Neural progenitor cell (in vitro differentiated cells): ENCODE measurements around the gene GFY. TPM values are rescaled to one million over a fixed set of nuclear protein-coding genes. Genes with fewer than 3 reads are reported as not detected.

Experiments
- DNase-seq: peaks from one replicate; pipeline ENCODE4 v3.0.0-alpha.2; 2016; ENCODE audit warnings: low spot score
- H2AFZ ChIP-seq: fragments of 200-600 bp; sonication (generic); replicated peaks from 2 replicates; pipeline ENCODE4 v1.6.1; 2016; ENCODE audit warnings: antibody characterized with exemption
- H3F3A ChIP-seq: fragments of 200-600 bp; sonication (generic); 2 replicates; pipeline ENCODE4 v1.6.1; 2016; ENCODE audit warnings: antibody characterized with exemption, low read depth
- H3K27ac ChIP-seq: fragments of 200-600 bp; sonication (generic); 2 replicates; pipeline ENCODE4 v1.5.1; 2016; ENCODE audit warnings: mild to moderate bottlenecking
- H3K27me3 ChIP-seq: fragments of 200-600 bp; sonication (generic); 2 replicates; pipeline ENCODE4 v1.6.1; 2016; ENCODE audit warnings: mild to moderate bottlenecking, moderate library complexity
- H3K36me3 ChIP-seq: fragments of 200-600 bp; sonication (generic); 2 replicates; pipeline ENCODE4 v1.5.1; 2016
- H3K4me1 ChIP-seq: fragments of 200-600 bp; sonication (generic); 2 replicates; pipeline ENCODE4 v1.6.1; 2016; ENCODE audit warnings: mixed run types
- H3K4me2 ChIP-seq: fragments of 200-600 bp; sonication (generic); 2 replicates; pipeline ENCODE4 v1.6.1; 2016
- H3K4me3 ChIP-seq: fragments of 200-600 bp; sonication (generic); 2 replicates; pipeline ENCODE4 v1.5.1; 2016
- H3K79me2 ChIP-seq: fragments of 200-600 bp; sonication (generic); 2 replicates; pipeline ENCODE4 v1.6.1; 2016; ENCODE audit warnings: low read depth
- H3K9ac ChIP-seq: fragments of 200-600 bp; sonication (generic); 2 replicates; pipeline ENCODE4 v1.6.1; 2016
- H3K9me3 ChIP-seq: fragments of 200-600 bp; sonication (generic); 2 replicates; pipeline ENCODE4 v1.5.1; 2016; ENCODE audit warnings: low read depth
- H4K20me1 ChIP-seq: fragments of 200-600 bp; sonication (generic); 2 replicates; pipeline ENCODE4 v1.6.1; 2016; ENCODE audit warnings: low read depth
- H3K27ac Mint-ChIP-seq: 3 replicates; pipeline ENCODE4 v1.8.0; 2021; ENCODE audit warnings: mixed read lengths
- H3K27me3 Mint-ChIP-seq: 2 replicates; pipeline ENCODE4 v1.8.0; 2022; ENCODE audit warnings: low read depth, mild to moderate bottlenecking, inconsistent platforms, moderate library complexity, mixed read lengths; ENCODE audit not compliant: insufficient read depth
- H3K36me3 Mint-ChIP-seq: 3 replicates; pipeline ENCODE4 v1.8.0; 2021; ENCODE audit warnings: mixed read lengths
- H3K4me1 Mint-ChIP-seq: 3 replicates; pipeline ENCODE4 v1.8.0; 2021; ENCODE audit warnings: mixed read lengths
- H3K4me3 Mint-ChIP-seq: 3 replicates; pipeline ENCODE4 v1.8.0; 2021; ENCODE audit warnings: mild to moderate bottlenecking, moderate library complexity, mixed read lengths
- H3K9me3 Mint-ChIP-seq: 3 replicates; pipeline ENCODE4 v1.8.0; 2020; ENCODE audit warnings: mixed read lengths
- EZH2 ChIP-seq: fragments of 200-600 bp; sonication (generic); IDR thresholded peaks from 2 replicates; pipeline ENCODE4 v1.6.1; 2017; ENCODE audit warnings: antibody characterized with exemption, mild to moderate bottlenecking, moderate library complexity
- EZH2phosphoT487 ChIP-seq: fragments of 200-600 bp; sonication (generic); IDR thresholded peaks from 2 replicates; pipeline ENCODE4 v1.6.1; 2017; ENCODE audit warnings: antibody characterized with exemption
- total RNA-seq: library from RNA; depleted of rRNA; stranded (reverse); fragments of >200 nt; gene quantifications from 2 replicates; pipeline ENCODE4 v1.2.3, GENCODE V29; 2015; ENCODE audit warnings: low replicate concordance
- TF ChIP-seq, protein P1 (sequence below): fragments of 200-600 bp; sonication (generic); IDR thresholded peaks from 2 replicates; pipeline ENCODE4 v1.5.1; 2017; ENCODE audit warnings: antibody characterized with exemption, mild to moderate bottlenecking

Gene GFY
- total RNA-seq, 1 donor from 2014 or later, result not detected

- H3K4me1 ChIP-seq, result peaks cover 10% of the 10 kb centered on the region
- Mint-ChIP-seq H3K4me1 (peaks cover 10% of the 10 kb centered on the region), H3K9me3 (no peaks in the 10 kb centered on the region), H3K36me3 (peaks cover 4% of the 10 kb centered on the region), H3K4me3 (peak within 1 kb of the TSS; percentile 52), H3K27ac (no peak within 1 kb of the TSS), H3K27me3 (peaks cover 9% of the 10 kb centered on the region)
- no peak within 1 kb of the TSS for H3K9ac ChIP-seq
- peak; percentile 69 for DNase-seq
- peak within 1 kb of the TSS; percentile 87 for H2AFZ ChIP-seq
- H4K20me1 ChIP-seq, result no peaks in the 10 kb centered on the region
- H3K4me3 ChIP-seq, result peak within 1 kb of the TSS; percentile 39
- TF ChIP-seq EZH2phosphoT487 (no peak), EZH2 (no peak)
- TF ChIP-seq, protein P1, sequence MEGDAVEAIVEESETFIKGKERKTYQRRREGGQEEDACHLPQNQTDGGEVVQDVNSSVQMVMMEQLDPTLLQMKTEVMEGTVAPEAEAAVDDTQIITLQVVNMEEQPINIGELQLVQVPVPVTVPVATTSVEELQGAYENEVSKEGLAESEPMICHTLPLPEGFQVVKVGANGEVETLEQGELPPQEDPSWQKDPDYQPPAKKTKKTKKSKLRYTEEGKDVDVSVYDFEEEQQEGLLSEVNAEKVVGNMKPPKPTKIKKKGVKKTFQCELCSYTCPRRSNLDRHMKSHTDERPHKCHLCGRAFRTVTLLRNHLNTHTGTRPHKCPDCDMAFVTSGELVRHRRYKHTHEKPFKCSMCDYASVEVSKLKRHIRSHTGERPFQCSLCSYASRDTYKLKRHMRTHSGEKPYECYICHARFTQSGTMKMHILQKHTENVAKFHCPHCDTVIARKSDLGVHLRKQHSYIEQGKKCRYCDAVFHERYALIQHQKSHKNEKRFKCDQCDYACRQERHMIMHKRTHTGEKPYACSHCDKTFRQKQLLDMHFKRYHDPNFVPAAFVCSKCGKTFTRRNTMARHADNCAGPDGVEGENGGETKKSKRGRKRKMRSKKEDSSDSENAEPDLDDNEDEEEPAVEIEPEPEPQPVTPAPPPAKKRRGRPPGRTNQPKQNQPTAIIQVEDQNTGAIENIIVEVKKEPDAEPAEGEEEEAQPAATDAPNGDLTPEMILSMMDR, result peak; percentile 98
- peaks cover 14% of the 10 kb centered on the region for H3K27me3 ChIP-seq
- H3F3A ChIP-seq, result peaks cover 36% of the 10 kb centered on the region
- peak within 1 kb of the TSS; percentile 67 for H3K4me2 ChIP-seq
- no peak within 1 kb of the TSS for H3K27ac ChIP-seq
- no peaks in the 10 kb centered on the region for H3K79me2 ChIP-seq
- no peaks in the 10 kb centered on the region for H3K36me3 ChIP-seq
- H3K9me3 ChIP-seq, result no peaks in the 10 kb centered on the region
These were observed 48.8 kb downstream of the GFY start, which contains the start of gene FLT3LG for GRCh38 chr19:49473868-49474541. Gene FLT3LG, plus strand, starts transcription at chr19:49474215. Its CDS starts 425 bp downstream, at chr19:49474640.

- no peak overlapping the region for H3K27ac ChIP-seq
- H3K9ac ChIP-seq, result no peak overlapping the region
- H4K20me1 ChIP-seq, result no peaks in the 10 kb centered on the region
- no peaks in the 10 kb centered on the region for H3K79me2 ChIP-seq
- peaks cover 7% of the 10 kb centered on the region for H3K4me1 ChIP-seq
- Mint-ChIP-seq H3K4me1 (peaks cover 8% of the 10 kb centered on the region), H3K27me3 (peaks cover 8% of the 10 kb centered on the region), H3K36me3 (peaks cover 2% of the 10 kb centered on the region), H3K4me3 (no peak overlapping the region), H3K27ac (no peak overlapping the region), H3K9me3 (no peaks in the 10 kb centered on the region)
- DNase-seq, result no peak
- TF ChIP-seq EZH2 (no peak), EZH2phosphoT487 (no peak)
- TF ChIP-seq, protein P1, result no peak
- peaks cover 14% of the 10 kb centered on the region for H3K27me3 ChIP-seq
- H3K36me3 ChIP-seq, result no peaks in the 10 kb centered on the region
- peak overlapping the region; percentile 87 for H2AFZ ChIP-seq
- H3K4me2 ChIP-seq, result peak overlapping the region; percentile 67
- H3K9me3 ChIP-seq, result no peaks in the 10 kb centered on the region
- peaks cover 32% of the 10 kb centered on the region for H3F3A ChIP-seq
- peak overlapping the region; percentile 39 for H3K4me3 ChIP-seq
These were observed 49.3 kb downstream of the GFY start for GRCh38 chr19:49474542-49474924.

DNA sequence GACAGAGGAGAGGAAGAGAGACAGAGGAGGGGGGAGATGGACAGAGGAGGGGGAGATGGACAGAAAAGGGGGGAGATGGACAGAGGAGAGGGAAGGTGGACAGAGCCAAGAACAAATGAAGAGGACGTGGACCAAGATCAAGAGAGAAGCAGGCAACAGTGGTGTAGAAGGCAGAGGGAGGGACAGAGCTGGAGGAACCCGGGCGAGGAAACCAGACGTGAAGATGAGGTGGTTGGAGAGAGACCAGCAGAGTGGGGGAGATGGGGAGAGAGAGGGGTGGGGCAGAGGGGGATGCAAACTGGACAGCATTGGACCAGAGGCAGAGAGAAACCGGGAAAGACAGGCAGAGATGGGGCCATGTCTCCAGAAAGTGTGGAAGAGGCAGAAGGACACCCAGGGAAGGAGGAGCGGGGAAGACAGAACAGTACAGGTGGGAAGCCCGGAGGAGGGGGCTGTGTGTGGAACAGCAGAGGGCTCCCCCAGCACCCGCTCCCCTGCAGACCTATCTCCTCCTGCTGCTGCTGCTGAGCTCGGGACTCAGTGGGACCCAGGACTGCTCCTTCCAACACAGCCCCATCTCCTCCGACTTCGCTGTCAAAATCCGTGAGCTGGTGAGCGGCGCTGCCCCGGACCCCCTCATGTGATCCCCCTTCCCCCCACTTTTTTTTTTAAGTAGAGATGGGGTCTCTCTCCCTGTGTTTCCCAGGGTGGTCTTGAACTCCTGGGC, 50.2 kb downstream of the GFY start:
- Histone ChIP-seq H3K4me3 (no peak overlapping the region), H3K9ac (no peak overlapping the region), H3K27me3 (peaks cover 14% of the 10 kb centered on the region), H3F3A (peaks cover 30% of the 10 kb centered on the region), H3K27ac (no peak overlapping the region), H3K9me3 (no peaks in the 10 kb centered on the region), H3K4me1 (peaks cover 7% of the 10 kb centered on the region), H2AFZ (no peak overlapping the region), H3K4me2 (peak overlapping the region; percentile 36), H3K36me3 (no peaks in the 10 kb centered on the region), H3K79me2 (no peaks in the 10 kb centered on the region), H4K20me1 (no peaks in the 10 kb centered on the region)
- Mint-ChIP-seq H3K9me3 (no peaks in the 10 kb centered on the region), H3K36me3 (peaks cover 2% of the 10 kb centered on the region), H3K4me1 (peaks cover 8% of the 10 kb centered on the region), H3K27ac (no peak overlapping the region), H3K27me3 (peaks cover 8% of the 10 kb centered on the region), H3K4me3 (peak overlapping the region; percentile 72)
- TF ChIP-seq EZH2phosphoT487, result no peak
- no peak for TF ChIP-seq EZH2
- TF ChIP-seq, protein P1, result no peak
- no peak for DNase-seq
